Left ventricle myocardium inferior (tissue), 1 donor: Measurements from ENCODE around the gene CHERP. TPM values are rescaled to one million over a fixed set of nuclear protein-coding genes. Genes with fewer than 3 reads are reported as not detected.
"Not testable (repeated sequence)": the region's sequence is repeated elsewhere in the genome, so short reads cannot be mapped to it uniquely, and the experiment has no call there.

ENCODE experiments used
- DNase-seq: peaks from one replicate; pipeline ENCODE4 v3.0.0-alpha.2; 2020
- H3K27ac ChIP-seq: fragments of 200-600 bp; replicated peaks from 2 replicates; pipeline ENCODE4 v1.8.0; 2021
- H3K27me3 ChIP-seq: fragments of 200-600 bp; 2 replicates; pipeline ENCODE4 v1.8.0; 2021; ENCODE audit warnings: low read depth
- H3K36me3 ChIP-seq: fragments of 200-600 bp; 2 replicates; pipeline ENCODE4 v1.8.0; 2021
- H3K4me1 ChIP-seq: fragments of 200-600 bp; 2 replicates; pipeline ENCODE4 v1.8.0; 2021
- H3K4me3 ChIP-seq: fragments of 200-600 bp; 2 replicates; pipeline ENCODE4 v1.8.0; 2021; ENCODE audit warnings: mild to moderate bottlenecking, moderate library complexity
- H3K9me3 ChIP-seq: fragments of 200-600 bp; replicated peaks from 2 replicates; pipeline ENCODE4 v1.8.0; 2021
- intact Hi-C: fragments of 100-400 bp; cut with micrococcal nuclease; formaldehyde crosslinking; loops from one replicate; pipeline ENCODE4 v1.11.0; 2022
- total RNA-seq: library from RNA; stranded (reverse); fragmentation: NEBNext Ultra II Directional; extraction: Animal tissue kit (Norgen Biotek cat#: 25700); gene quantifications from one replicate; pipeline ENCODE4 v1.2.1, GENCODE V29; 2021
- TF ChIP-seq, protein P1 (sequence below): fragments of 200-600 bp; IDR thresholded peaks from 2 replicates; pipeline ENCODE4 v1.8.0; 2021; ENCODE audit warnings: antibody characterized with exemption, mild to moderate bottlenecking, borderline replicate concordance
- donor health status: DM: no; HTN: yes; CAD: no; lungs with severe emphysema.

Gene CHERP
- total RNA-seq, 1 donor from 2014 or later: 19.3 TPM

DNA sequence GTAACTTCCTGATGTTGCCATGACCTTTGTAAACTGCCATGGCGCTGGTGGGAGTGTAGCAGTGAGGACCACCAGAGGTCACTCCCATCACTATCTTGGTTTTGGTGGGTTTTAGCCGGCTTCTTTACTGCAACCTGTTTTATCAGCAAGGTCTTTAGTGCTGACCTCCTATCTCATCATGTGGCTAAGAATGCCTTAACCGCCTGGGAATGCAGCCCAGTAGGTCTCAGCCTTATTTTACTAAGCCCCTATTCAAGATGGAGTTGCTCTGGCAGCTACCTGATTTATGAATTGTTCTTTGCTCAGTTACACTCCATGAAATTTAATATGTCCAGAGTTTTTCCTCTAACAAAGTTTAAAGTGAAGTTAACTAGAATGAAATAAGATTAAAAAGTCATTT is 65.8 kb downstream of the CHERP start:
- Histone ChIP-seq H3K4me3 (no peak overlapping the region), H3K27ac (no peak overlapping the region), H3K27me3 (no peaks in the 10 kb centered on the region), H3K9me3 (peaks cover 8% of the 10 kb centered on the region), H3K4me1 (peaks cover 8% of the 10 kb centered on the region), H3K36me3 (no peaks in the 10 kb centered on the region)
- intact Hi-C loops: no loop called here
- TF ChIP-seq, protein P1, sequence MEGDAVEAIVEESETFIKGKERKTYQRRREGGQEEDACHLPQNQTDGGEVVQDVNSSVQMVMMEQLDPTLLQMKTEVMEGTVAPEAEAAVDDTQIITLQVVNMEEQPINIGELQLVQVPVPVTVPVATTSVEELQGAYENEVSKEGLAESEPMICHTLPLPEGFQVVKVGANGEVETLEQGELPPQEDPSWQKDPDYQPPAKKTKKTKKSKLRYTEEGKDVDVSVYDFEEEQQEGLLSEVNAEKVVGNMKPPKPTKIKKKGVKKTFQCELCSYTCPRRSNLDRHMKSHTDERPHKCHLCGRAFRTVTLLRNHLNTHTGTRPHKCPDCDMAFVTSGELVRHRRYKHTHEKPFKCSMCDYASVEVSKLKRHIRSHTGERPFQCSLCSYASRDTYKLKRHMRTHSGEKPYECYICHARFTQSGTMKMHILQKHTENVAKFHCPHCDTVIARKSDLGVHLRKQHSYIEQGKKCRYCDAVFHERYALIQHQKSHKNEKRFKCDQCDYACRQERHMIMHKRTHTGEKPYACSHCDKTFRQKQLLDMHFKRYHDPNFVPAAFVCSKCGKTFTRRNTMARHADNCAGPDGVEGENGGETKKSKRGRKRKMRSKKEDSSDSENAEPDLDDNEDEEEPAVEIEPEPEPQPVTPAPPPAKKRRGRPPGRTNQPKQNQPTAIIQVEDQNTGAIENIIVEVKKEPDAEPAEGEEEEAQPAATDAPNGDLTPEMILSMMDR: no peak
- no peak for DNase-seq

DNA sequence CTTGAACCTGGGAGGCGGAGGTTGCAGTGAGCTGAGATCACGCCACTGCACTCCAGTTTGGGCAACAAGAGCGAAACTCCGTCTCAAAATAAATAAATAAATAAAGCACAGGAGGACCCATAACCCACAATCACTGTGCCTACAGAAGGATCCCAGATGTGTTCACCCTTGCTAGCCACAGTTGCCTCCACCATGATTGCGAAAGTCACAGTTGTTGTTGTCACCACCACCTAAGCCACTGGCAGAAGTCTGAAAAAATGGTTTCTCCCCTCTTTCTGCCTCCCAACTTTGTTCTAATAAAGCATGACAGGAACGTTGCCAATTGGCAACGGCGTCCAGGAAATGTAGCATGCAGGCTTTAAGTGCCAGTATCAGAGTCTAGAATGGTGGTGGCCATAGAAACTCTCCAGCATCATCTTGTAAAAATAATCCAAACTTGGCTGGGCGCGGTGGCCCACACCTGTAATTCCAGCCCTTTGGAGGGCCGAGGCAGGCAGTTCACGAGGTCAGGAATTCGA is 68.3 kb downstream of the CHERP start:
- H3K36me3 ChIP-seq: peaks cover 3% of the 10 kb centered on the region
- intact Hi-C loops: no loop called here
- DNase-seq: no peak

DNA sequence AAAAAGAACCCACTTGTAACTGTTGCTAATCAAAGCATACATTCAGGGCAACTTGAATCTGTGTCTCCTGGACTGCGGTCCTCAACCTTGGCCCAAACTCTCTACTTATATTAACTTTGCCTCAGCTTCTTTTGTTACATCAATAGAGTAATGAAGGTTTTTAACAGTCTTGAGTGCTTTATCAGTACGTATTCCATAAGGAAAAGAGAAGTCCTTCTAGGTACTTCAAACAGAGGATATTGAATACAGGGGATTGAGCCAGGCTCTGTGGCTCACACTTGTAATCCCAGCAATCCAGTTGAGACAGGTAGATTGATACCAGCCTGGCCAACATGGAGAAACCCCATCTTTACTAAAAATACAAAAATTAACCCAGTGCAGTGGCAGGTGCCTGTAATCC is 69.2 kb downstream of the CHERP start:
- DNase-seq: no peak
- Histone ChIP-seq H3K9me3 (peaks cover 8% of the 10 kb centered on the region), H3K27me3 (no peaks in the 10 kb centered on the region), H3K36me3 (peaks cover 5% of the 10 kb centered on the region), H3K4me1 (peaks cover 42% of the 10 kb centered on the region), H3K27ac (peak overlapping the region; percentile 95), H3K4me3 (no peak overlapping the region)
- intact Hi-C loops: no loop called here
- TF ChIP-seq, protein P1: no peak

More for the DNA sequence above, 68.3 kb downstream of the CHERP start:
- Histone ChIP-seq H3K27me3 (no peaks in the 10 kb centered on the region), H3K4me1 (peaks cover 33% of the 10 kb centered on the region), H3K9me3 (peaks cover 8% of the 10 kb centered on the region), H3K4me3 (no peak overlapping the region), H3K27ac (peak overlapping the region; percentile 16)
- TF ChIP-seq, protein P1: no peak

DNA sequence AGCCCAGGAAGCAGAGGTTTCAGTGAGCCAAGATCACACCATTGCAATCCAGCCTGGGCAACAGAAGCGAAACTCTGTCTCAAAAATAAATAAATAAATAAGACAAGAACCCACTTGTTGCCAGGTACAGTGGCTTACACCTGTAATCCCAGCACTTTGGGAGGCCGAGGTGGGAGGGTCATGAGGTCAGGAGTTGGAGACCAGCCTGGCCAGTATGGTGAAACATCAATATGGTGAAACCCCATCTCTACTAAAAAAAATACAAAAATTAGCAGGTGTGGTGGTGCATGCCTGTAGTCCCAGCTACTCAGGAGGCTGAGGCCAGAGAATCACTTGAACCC is 69.7 kb downstream of the CHERP start:
- H3K36me3 ChIP-seq, DNase-seq, intact Hi-C loops, H3K27me3 ChIP-seq, H3K9me3 ChIP-seq: not testable (repeated sequence)
- Histone ChIP-seq H3K4me3 (peak overlapping the region; percentile 99), H3K4me1 (peaks cover 47% of the 10 kb centered on the region), H3K27ac (peak overlapping the region; percentile 95)

DNA sequence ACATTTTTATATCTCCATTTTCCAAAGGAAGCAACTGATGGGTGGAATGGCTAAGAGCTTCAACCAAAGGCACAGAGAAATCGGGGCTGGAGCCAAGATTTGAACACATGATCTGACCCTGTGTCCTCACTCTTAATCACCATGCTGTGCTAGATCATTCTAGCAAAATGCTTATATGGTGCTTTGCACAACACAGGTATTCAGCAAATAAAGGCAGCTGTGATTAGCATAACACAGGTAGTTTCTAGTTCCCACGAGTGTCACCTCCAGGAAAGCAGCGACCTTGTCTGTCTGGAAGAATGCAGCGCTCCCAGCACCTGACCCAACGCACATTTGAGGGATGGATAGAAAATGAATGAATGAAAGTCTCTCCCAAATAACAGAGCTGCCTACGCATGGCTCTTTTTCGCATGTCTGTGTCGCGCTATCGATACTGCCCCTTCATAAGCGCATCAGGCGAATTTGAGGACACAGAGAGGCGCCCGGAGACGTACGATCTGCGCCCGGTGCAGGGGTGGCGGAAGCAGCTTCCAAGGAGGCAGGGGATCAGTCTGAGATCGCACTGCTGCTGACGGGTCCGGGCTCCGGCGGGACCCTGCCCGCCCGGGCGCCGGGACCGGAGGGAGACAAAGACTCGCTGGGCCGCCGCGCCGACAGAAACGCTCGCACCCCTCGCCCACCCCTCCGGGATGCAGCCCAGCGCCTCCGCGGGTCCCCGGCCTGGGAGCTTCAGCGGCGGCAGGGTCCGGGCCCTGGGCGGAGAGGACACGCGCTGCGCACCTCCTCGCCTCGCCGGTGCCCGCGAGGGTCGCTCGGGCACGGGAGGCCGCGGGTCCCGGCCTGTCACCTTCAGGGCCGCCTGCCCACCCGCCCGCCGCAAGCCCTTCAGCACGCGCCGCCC is 71.1 kb downstream of the CHERP start:
- DNase-seq: no peak

More for the DNA sequence above, 71.1 kb downstream of the CHERP start:
- intact Hi-C loops: no loop called here
- TF ChIP-seq, protein P1: no peak
- H3K36me3 ChIP-seq: peaks cover 5% of the 10 kb centered on the region
- peaks cover 8% of the 10 kb centered on the region for H3K9me3 ChIP-seq
- peak overlapping the region; percentile 95 for H3K27ac ChIP-seq
- H3K4me3 ChIP-seq: peak overlapping the region; percentile 99
- peaks cover 60% of the 10 kb centered on the region for H3K4me1 ChIP-seq
- H3K27me3 ChIP-seq: no peaks in the 10 kb centered on the region
